Stimulated activated memory B cell treated with anti-CD40 and anti-IgM and Interleukin-4, amounts not matched to agents 10 μg/mL and 1 μg/mL and 100 μg/mL, for 72 hours (primary cell): ENCODE measurements around the gene SRSF4.
"Not testable (repeated sequence)": the region's sequence is repeated elsewhere in the genome, so short reads cannot be mapped to it uniquely, and the experiment has no call there.

Source experiments
- ATAC-seq: fragments of 150-1000 bp; cut with Tn5 transposase; 2 replicates; pipeline ENCODE4 v1.10.0; 2021
- H3K27ac Mint-ChIP-seq: one replicate; pipeline ENCODE4 v1.8.0; 2022; ENCODE audit warnings: mild to moderate bottlenecking, mixed read lengths
- H3K27me3 Mint-ChIP-seq: one replicate; pipeline ENCODE4 v1.8.0; 2022; ENCODE audit warnings: mixed read lengths
- H3K36me3 Mint-ChIP-seq: one replicate; pipeline ENCODE4 v1.8.0; 2022; ENCODE audit warnings: mixed read lengths
- H3K4me1 Mint-ChIP-seq: one replicate; pipeline ENCODE4 v1.8.0; 2022; ENCODE audit warnings: mixed read lengths
- H3K4me3 Mint-ChIP-seq: one replicate; pipeline ENCODE4 v1.8.0; 2022; ENCODE audit warnings: mild to moderate bottlenecking, moderate library complexity, mixed read lengths
- H3K9me3 Mint-ChIP-seq: one replicate; pipeline ENCODE4 v1.8.0; 2022; ENCODE audit warnings: mixed read lengths

SRSF4 gene

DNA sequence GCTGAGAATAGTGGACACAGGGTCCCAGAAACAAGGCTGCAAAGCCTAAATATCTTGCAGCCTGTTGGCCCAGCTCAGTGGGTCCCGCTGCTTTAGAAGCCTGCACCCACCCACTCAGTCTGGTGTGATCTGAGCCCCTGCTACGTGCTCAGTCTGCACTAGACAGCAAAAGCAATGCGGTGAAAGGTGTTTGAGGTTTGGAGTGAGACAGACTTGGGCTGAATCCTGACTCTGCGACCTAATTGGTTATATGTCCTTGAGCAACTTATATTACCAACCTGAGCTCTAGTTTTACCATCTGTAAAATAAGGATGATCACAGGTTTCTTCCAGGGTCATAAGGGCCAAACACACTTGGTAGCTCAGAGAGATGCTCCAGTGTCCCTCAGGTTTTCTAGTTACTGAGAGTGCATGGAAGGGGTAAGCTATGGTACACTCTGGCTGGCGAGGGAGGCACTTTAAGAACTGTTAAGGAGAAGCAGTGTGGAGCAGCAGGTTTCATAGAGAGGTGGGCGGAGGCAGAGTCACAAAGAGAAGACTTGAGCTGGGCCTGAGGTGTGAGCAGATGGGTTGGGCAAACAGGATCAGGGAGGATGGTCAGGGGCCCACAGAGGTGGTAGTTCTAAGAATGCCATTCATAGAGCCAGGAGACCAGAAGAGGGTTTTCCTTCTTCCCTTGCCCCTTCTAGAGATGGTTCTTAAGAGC, 68.1 kb downstream of the SRSF4 start:
- H3K36me3 Mint-ChIP-seq: peaks cover 65% of the 10 kb centered on the region
- peak overlapping the region; percentile 36 for H3K27ac Mint-ChIP-seq
- no peaks in the 10 kb centered on the region for H3K27me3 Mint-ChIP-seq
- no peak overlapping the region for H3K4me3 Mint-ChIP-seq
- no peak for ATAC-seq
- H3K4me1 Mint-ChIP-seq: no peaks in the 10 kb centered on the region
- H3K9me3 Mint-ChIP-seq: no peaks in the 10 kb centered on the region

DNA sequence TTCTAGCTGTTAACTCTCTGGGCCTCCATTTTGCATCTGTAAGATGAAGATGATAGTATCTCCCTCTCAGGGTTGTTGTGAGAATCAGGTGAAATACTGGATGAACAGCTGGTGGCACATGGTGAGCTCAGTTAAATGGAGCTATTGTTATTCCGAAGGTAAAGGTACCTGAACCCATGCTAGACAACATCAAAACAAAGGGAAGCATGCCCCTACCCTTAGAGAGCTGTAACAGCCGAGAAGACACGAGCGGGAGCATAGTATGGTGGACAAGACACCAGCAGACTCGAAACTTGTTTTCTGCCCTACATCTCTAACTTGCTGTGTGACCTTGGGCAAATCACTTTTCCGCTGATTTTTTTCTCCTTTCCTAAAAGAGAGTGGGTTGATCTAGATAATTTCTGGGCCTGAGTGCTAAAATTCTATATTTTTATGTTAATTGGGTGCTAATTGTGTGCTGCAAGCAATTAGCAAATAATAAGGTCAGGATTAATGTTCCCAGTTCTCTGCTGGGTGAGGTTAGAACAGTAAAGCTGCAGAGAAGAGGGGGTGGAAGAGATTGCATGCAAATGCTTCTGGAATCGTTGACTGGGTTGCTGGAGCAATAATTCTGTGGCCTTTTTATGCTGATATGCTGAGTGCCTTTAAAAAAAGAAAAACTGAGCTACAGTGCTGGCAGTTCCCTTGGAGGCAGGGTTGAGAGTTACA, 68.8 kb downstream of the SRSF4 start:
- no peak overlapping the region for H3K27ac Mint-ChIP-seq

DNA sequence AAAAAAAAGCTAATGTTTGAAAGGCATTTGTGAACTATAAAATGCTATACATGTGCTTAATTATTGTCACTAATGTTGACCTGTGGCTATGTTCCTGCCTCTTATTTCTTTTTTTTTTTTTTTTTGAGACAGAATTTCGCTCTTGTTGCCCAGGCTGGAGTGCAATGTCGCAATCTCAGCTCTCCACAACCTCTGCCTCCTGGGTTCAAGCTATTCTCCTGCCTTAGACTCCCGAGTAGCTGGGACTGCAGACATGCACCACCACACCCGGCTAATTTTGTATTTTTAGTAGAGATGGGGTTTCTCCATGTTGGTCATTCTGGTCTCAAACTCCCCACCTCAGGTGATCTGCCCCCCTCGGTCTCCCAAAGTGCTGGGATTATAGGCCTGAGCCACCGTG, 73.7 kb downstream of the SRSF4 start:
- not testable (repeated sequence) for H3K27me3 Mint-ChIP-seq, H3K9me3 Mint-ChIP-seq, H3K4me3 Mint-ChIP-seq, ATAC-seq, H3K27ac Mint-ChIP-seq, H3K4me1 Mint-ChIP-seq
- peaks cover 26% of the 10 kb centered on the region for H3K36me3 Mint-ChIP-seq

More for the DNA sequence above, 68.8 kb downstream of the SRSF4 start:
- Mint-ChIP-seq H3K27me3 (no peaks in the 10 kb centered on the region), H3K4me1 (no peaks in the 10 kb centered on the region), H3K4me3 (no peak overlapping the region), H3K9me3 (no peaks in the 10 kb centered on the region), H3K36me3 (peaks cover 61% of the 10 kb centered on the region)
- ATAC-seq: no peak

DNA sequence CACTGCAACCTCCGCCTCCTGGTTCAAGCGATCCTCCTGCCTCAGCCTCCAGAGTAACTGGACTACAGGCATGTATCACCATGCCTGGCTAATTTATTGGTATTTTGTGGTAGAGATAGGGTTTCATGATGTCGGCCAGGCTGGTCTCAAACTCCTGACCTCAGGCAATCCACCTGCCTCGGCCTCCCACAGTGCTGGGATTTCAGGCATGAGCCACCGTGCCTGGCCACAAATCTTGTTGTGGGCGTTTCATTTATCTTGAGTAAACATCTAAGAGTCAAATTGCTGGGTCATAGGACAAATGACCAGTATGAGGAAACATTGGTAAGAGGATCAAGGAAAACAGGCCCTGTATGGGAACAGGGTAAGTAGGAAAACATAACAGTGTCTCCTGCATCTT, 75.9 kb downstream of the SRSF4 start:
- no peaks in the 10 kb centered on the region for H3K27me3 Mint-ChIP-seq
- H3K9me3 Mint-ChIP-seq: no peaks in the 10 kb centered on the region
- no peak overlapping the region for H3K27ac Mint-ChIP-seq
- ATAC-seq: no peak
- no peaks in the 10 kb centered on the region for H3K4me1 Mint-ChIP-seq
- H3K4me3 Mint-ChIP-seq: no peak overlapping the region
- H3K36me3 Mint-ChIP-seq: peaks cover 27% of the 10 kb centered on the region

DNA sequence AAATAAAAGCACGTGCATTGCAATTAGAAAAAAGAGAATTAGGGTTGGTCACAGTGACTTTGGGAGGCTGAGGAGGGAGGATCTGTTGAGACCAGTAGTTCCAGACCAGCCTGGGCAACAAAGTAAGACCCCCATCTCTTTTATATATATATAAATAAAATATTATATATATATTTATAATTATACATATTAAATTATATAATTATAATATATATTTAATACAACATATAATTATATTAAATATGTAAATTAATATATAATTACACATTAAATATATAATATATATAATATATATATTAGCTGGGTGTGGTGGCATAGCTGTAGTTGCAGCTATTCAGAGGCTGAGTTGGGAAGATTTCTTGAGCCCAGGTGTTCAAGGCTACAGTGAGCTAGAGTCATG, 81.2 kb downstream of the SRSF4 start:
- Mint-ChIP-seq H3K4me3 (no peak overlapping the region), H3K4me1 (no peaks in the 10 kb centered on the region), H3K27ac (no peak overlapping the region), H3K9me3 (no peaks in the 10 kb centered on the region), H3K36me3 (peaks cover 45% of the 10 kb centered on the region), H3K27me3 (no peaks in the 10 kb centered on the region)
- no peak for ATAC-seq

DNA sequence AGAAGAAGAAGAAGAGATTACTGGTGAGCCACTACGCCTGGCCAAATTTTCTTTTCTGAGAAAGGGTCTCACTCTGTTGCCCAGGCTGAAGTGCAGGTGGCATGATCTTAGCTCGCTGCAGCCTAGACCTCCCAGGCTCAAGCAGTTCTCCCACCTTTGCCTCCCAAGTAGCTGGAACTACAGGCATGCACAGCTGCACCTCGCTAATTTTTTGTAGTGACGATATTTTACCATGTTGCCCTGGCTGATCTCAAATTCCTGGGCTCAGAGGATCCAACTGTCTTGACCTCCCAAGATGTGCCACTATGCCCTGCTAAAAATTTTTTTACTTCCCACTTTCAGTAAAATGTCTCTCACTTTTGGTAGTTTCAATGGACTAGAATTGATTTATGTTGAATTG, 82.4 kb downstream of the SRSF4 start:
- Mint-ChIP-seq H3K27me3 (no peaks in the 10 kb centered on the region), H3K9me3 (no peaks in the 10 kb centered on the region), H3K4me1 (no peaks in the 10 kb centered on the region), H3K27ac (no peak overlapping the region), H3K36me3 (peaks cover 50% of the 10 kb centered on the region), H3K4me3 (no peak overlapping the region)
- ATAC-seq: no peak
